Natural killer cell treated with Interleukin-12 subunit alpha and Interleukin-12 subunit beta and Interleukin-15 and Interleukin-18, amount 100 ng/mL, for 72 hours (primary cell): ENCODE data around the gene TRIM39. TPM values are rescaled to one million over a fixed set of nuclear protein-coding genes. Genes with fewer than 3 reads are reported as not detected.

ENCODE experiments used
- ATAC-seq, 2 donors: fragments of 150-1000 bp; cut with Tn5 transposase in 1 of 2; sonication (Bioruptor Pico), chemical (Tn5 transposase) in 1 of 2; 2 replicates each; pipeline ENCODE4 v1.10.0; 2021
- DNase-seq: peaks from one replicate; pipeline ENCODE4 v3.0.0; 2022; ENCODE audit warnings: low spot score
- H3K27ac Mint-ChIP-seq, 2 donors: 1 replicate in 1 of 2; 2 replicates in 1 of 2; pipeline ENCODE4 v1.8.0; 2022; ENCODE audit warnings: mixed read lengths in 2 of 2, mild to moderate bottlenecking in 1 of 2, moderate library complexity in 1 of 2
- H3K27me3 Mint-ChIP-seq, 2 donors: 1 replicate in 1 of 2; 2 replicates in 1 of 2; pipeline ENCODE4 v1.8.0; 2022; ENCODE audit warnings: mixed read lengths in 2 of 2
- H3K36me3 Mint-ChIP-seq: one replicate; pipeline ENCODE4 v1.8.0; 2022; ENCODE audit warnings: mixed read lengths
- H3K4me1 Mint-ChIP-seq, 2 donors: 1 replicate in 1 of 2; 2 replicates in 1 of 2; pipeline ENCODE4 v1.8.0; 2022; ENCODE audit warnings: low read depth in 2 of 2, mixed read lengths in 2 of 2, mild to moderate bottlenecking in 1 of 2
- H3K4me3 Mint-ChIP-seq: one replicate; pipeline ENCODE4 v1.8.0; 2022; ENCODE audit warnings: mixed read lengths
- H3K9me3 Mint-ChIP-seq: 2 replicates; pipeline ENCODE4 v1.8.0; 2022; ENCODE audit warnings: mixed read lengths
- total RNA-seq, 2 donors: library from RNA; stranded (reverse); gene quantifications; one replicate each; pipeline ENCODE4 v1.2.3, GENCODE V29; 2022

Gene TRIM39
- total RNA-seq, 2 donors from 2014 or later = 16.6 to 21.4 TPM

DNA sequence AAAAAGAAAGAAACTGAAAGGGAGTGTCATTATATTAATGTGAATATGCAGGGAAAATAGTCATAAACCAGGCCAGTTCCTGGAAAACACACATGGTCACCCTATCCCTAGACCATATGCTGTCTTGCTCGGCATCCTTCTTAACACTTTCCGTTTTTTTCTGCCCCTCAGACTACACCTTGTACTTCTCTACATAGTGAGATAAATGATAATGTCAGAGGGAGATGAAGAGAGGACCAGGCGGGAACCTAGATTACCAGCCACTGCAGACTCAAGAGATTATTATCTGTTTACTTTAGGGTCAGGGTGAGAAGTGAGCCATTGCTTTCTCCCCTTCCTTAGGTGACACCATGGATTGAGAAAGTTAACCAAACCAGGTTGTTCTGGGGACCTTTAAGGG is 14.5 kb downstream of the TRIM39 start:
- Mint-ChIP-seq H3K27me3 (no peaks in the 10 kb centered on the region), H3K9me3 (no peaks in the 10 kb centered on the region), H3K4me1 (peaks cover 14 to 15% of the 10 kb centered on the region in 2 donors), H3K27ac (no peak overlapping the region), H3K4me3 (no peak overlapping the region), H3K36me3 (peaks cover 6% of the 10 kb centered on the region)
- no peak for ATAC-seq
- DNase-seq = no peak

DNA sequence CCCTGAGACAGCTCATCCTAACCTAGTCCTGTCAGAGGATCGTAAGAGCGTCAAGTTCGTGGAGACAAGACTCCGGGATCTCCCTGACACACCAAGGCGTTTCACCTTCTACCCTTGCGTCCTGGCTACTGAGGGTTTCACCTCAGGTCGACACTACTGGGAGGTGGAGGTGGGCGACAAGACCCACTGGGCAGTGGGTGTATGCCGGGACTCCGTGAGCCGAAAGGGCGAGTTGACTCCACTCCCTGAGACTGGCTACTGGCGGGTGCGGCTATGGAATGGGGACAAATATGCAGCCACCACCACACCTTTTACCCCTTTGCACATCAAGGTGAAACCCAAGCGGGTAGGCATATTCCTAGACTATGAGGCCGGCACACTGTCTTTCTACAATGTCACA is 15.0 kb downstream of the TRIM39 start:
- H3K36me3 Mint-ChIP-seq = peaks cover 2% of the 10 kb centered on the region
- no peak for ATAC-seq
- no peak overlapping the region for H3K27ac Mint-ChIP-seq
- H3K4me1 Mint-ChIP-seq = peaks cover 15 to 16% of the 10 kb centered on the region in 2 donors
- H3K4me3 Mint-ChIP-seq = no peak overlapping the region
- DNase-seq = no peak
- no peaks in the 10 kb centered on the region for H3K9me3 Mint-ChIP-seq
- no peaks in the 10 kb centered on the region for H3K27me3 Mint-ChIP-seq

DNA sequence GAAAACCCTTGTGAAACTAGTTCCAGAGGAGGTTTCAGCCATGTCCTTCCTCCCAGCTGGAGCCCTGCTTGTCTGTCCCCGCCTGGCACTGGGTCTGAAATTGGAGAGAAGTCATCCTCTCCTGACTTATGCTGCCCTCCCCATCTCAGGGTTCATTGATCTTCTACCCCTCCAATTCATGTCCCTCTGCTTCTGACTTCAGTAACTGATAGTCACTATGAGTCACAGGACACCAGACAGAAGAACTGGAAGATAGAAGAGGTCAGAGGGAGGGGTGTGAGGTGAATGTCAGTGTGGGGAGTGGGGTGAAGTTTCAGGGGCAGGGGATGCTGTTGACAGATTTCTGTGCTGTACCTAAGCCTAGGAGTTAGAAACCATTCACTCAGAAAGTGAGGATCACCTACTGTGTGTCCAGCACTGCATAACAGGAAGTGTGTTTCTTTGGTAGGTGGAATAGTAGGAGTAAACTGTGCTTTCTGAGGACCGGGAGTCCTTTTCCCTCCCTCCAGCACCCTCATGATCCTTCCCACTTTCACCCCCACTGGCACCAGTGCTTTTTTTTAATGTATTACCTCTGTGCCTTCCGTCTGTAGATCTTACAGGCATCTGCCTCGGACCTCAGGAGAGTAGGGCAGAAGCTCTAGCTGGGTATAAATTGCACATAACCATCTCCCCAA is 17.6 kb downstream of the TRIM39 start:
- DNase-seq = no peak
- H3K27ac Mint-ChIP-seq = peak overlapping the region; percentile 10 to 37
- H3K9me3 Mint-ChIP-seq = no peaks in the 10 kb centered on the region
- H3K4me3 Mint-ChIP-seq = peak overlapping the region; percentile 82
- H3K4me1 Mint-ChIP-seq = peaks cover 16 to 23% of the 10 kb centered on the region in 2 donors
- no peak for ATAC-seq
- peaks cover 4% of the 10 kb centered on the region for H3K36me3 Mint-ChIP-seq
- peaks cover 0 to 2% of the 10 kb centered on the region in 2 donors for H3K27me3 Mint-ChIP-seq

DNA sequence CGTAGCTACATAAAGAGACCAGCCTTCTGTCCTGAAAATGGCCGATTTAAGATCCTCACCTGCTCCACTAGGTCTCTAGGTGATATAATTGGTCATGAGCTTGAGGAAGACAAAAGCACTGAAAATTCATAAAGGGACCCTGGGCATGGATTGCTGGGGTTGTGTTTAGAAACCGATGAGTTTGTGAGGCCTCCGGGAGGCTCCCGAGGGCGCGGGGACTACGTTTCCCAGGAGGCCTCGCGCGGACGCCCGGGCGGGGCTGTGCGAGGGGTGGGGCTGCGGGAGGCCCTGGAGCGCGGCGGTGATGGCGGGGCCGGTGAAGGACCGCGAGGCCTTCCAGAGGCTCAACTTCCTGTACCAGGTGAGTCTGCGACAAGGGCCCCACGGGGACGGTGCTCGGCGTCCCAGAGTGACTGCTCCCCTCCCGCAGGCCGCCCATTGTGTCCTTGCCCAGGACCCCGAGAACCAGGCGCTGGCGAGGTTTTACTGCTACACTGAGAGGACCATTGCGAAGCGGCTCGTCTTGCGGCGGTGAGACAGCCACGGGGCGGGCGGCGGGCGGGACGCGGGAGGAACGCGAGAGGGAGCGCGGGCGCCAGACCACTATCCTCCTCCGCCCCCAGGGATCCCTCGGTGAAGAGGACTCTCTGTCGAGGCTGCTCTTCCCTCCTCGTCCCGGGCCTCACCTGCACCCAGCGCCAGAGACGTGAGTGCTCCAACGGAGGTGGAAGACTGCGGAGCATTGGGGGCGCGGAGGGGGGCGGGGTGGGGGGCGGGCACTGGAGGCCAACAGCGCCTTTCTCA is 18.3 kb downstream of the TRIM39 start, which contains the start of gene RPP21:
Gene RPP21 (plus strand): TSS at position 289 of the 804 bp plus-strand sequence. CDS start 16 bp downstream, at position 305.
- peak; percentile 99 for ATAC-seq
- Mint-ChIP-seq H3K27ac (peak within 1 kb of the TSS; percentile 10 to 37), H3K4me3 (peak within 1 kb of the TSS; percentile 82), H3K4me1 (peaks cover 16 to 26% of the 10 kb centered on the region in 2 donors), H3K9me3 (no peaks in the 10 kb centered on the region), H3K36me3 (peaks cover 4% of the 10 kb centered on the region), H3K27me3 (peaks cover 0 to 5% of the 10 kb centered on the region in 2 donors)
- DNase-seq = peak; percentile 91

DNA sequence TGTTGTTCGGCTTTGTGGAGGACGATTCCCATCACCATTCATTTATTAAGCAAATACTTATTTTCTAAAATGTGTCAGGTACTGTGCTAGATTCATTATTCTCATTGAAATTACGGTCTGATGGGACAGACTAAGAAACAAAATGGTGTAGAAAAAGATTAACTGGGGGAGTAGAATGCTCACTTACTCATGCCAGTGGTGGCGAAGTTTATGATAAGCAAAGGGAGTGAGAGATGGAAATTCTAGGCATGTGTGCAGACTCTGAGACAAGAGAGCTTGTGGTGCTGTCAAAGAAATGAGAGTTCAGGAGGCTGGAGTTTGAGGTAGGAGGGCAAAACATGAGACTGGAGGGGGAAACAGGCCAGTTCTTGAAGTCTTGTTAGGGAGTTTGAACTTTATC is 19.1 kb downstream of the TRIM39 start:
- Mint-ChIP-seq H3K36me3 (peaks cover 4% of the 10 kb centered on the region), H3K4me1 (peaks cover 16 to 34% of the 10 kb centered on the region in 2 donors), H3K9me3 (no peaks in the 10 kb centered on the region), H3K27ac (peak overlapping the region; percentile 10 to 37), H3K4me3 (peak overlapping the region; percentile 82), H3K27me3 (peaks cover 0 to 10% of the 10 kb centered on the region in 2 donors)
- no peak for ATAC-seq
- no peak for DNase-seq

DNA sequence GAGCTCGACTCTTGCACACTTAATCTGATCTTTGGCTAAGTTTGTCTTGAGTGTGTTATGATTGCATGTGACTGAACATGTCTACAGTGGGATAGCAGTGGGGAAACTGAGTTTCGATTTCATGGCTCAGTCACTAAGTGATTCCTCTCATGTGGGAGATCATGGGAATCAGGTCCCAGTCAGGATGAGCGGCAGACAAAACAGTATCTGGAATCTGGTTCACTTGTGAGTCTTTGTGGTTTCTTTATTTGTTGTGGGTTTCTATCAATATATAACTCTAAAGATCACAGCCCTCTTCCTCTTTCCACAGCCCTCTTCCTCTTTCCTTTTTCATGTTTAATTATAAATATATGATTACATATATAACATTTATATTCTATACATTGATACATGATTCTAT is 22.2 kb downstream of the TRIM39 start:
- no peak overlapping the region for H3K27ac Mint-ChIP-seq

DNA sequence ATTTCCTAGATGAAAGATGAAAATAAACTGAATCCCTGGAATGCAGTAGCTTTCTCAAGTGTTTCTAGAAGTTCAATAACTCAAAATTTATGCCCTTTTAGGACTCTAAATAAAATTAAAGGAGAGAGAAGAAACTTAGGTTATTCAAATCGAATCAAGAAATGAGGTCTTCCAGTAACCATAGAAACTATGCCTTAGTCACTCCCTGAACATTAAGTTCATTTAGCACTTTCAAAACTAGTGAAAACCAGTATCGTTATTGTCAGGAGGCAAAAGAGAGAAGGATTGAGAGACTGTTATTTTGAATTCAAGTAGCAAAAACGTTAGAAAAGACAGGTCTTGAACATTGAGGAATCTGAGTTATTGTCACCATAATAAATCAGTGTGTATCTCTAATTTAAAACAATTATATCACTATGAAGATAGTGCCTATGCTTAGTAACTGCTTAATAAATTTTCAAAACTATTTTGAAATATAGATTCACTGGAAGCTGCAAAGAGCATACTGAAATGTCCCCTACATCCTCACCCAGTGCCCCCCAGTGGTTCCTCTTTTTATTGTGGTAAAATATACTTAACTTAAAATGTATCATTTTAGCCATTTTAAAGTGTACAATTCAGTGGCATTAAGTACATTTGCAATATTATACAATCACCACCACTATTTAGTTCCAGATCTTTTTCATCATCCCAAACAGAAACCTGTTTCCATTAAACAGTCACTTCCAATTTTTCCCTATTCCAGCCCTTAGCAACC is 22.9 kb downstream of the TRIM39 start:
- ATAC-seq = no peak
- H3K4me3 Mint-ChIP-seq = no peak overlapping the region
- H3K27ac Mint-ChIP-seq = no peak overlapping the region
- H3K9me3 Mint-ChIP-seq = no peaks in the 10 kb centered on the region
- peaks cover 4% of the 10 kb centered on the region for H3K36me3 Mint-ChIP-seq
- DNase-seq = no peak
- peaks cover 12 to 32% of the 10 kb centered on the region in 2 donors for H3K4me1 Mint-ChIP-seq
- peaks cover 10 to 29% of the 10 kb centered on the region in 2 donors for H3K27me3 Mint-ChIP-seq

More for the DNA sequence above, 22.2 kb downstream of the TRIM39 start:
- Mint-ChIP-seq H3K36me3 (peaks cover 4% of the 10 kb centered on the region), H3K4me1 (peaks cover 16 to 38% of the 10 kb centered on the region in 2 donors), H3K4me3 (no peak overlapping the region), H3K27me3 (peaks cover 10 to 29% of the 10 kb centered on the region in 2 donors), H3K9me3 (no peaks in the 10 kb centered on the region)
- no peak for ATAC-seq
- DNase-seq = no peak

DNA sequence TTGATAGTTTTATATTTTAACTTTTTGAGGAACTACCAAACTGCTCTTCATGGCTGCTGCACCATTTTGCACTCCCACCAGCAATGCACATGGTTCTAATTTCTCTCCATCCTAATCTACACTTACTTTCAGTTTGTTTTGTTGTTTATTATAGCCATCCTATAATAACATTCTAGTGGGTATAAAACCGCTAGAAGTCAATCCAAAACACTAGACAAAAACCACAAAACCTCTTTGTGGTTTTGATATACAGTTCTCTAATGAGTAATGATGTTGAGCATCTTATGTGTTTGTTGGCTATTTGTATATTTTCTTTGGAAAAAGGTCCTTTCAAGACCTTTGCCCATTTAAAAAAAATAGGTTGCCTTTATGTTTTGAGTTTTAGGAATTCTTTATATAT is 23.8 kb downstream of the TRIM39 start:
- Mint-ChIP-seq H3K9me3 (no peaks in the 10 kb centered on the region), H3K27me3 (peaks cover 10 to 29% of the 10 kb centered on the region in 2 donors)
- ATAC-seq = peak in 1 of 2 donors; percentile 59

DNA sequence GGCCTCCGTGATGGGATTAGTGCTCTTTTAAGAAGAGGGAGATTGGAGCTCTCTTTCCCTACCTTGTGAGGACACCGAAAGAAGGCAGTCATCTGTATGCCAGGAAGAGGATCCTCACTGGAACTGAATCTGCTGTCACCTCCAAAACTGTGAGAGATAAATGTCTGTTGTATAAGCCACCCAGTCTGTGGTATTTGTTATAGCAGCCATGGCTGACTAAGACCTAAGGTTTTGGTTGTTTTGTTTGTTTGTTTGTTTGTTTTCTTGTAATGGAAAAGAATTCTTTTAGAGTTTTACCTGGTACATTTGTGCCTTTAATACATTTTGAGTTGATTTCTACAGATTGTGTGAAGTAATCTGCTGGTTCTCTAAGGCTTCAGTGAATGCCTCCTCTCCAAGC is 25.8 kb downstream of the TRIM39 start:
- Mint-ChIP-seq H3K4me3 (no peak overlapping the region), H3K27me3 (peaks cover 14 to 31% of the 10 kb centered on the region in 2 donors), H3K36me3 (no peaks in the 10 kb centered on the region), H3K27ac (no peak overlapping the region), H3K9me3 (no peaks in the 10 kb centered on the region), H3K4me1 (peaks cover 1 to 23% of the 10 kb centered on the region in 2 donors)
- ATAC-seq (no peak), DNase-seq (no peak)

More for the DNA sequence above, 23.8 kb downstream of the TRIM39 start:
- H3K4me3 Mint-ChIP-seq = peak overlapping the region; percentile 5
- H3K36me3 Mint-ChIP-seq = peaks cover 4% of the 10 kb centered on the region
- no peak for DNase-seq
- peaks cover 9 to 29% of the 10 kb centered on the region in 2 donors for H3K4me1 Mint-ChIP-seq
- H3K27ac Mint-ChIP-seq = no peak overlapping the region

DNA sequence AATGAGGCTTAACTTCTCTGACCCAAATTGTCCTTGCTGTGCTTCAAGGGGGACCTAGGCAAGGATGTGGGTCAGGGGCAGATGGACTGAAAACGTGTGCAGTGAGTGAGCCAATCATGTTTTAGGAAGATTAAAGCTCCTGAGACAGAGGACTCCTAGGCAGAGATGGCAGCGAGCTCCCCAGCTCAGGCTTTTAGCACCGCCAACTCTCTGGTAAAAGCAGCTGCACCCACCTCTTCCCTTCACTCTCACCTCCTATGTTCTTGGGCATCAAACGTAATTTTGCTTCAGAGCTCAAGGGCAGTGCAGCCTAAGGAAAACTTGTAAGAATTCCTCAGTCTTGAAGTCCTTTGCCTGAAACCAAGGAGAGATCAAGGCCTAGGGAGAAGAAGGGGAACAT is 28.6 kb downstream of the TRIM39 start:
- Mint-ChIP-seq H3K36me3 (no peaks in the 10 kb centered on the region), H3K4me3 (no peak overlapping the region), H3K4me1 (peaks cover 8 to 18% of the 10 kb centered on the region in 2 donors), H3K27me3 (peaks cover 32 to 39% of the 10 kb centered on the region in 2 donors), H3K9me3 (no peaks in the 10 kb centered on the region), H3K27ac (no peak overlapping the region)
- ATAC-seq (no peak), DNase-seq (no peak)

DNA sequence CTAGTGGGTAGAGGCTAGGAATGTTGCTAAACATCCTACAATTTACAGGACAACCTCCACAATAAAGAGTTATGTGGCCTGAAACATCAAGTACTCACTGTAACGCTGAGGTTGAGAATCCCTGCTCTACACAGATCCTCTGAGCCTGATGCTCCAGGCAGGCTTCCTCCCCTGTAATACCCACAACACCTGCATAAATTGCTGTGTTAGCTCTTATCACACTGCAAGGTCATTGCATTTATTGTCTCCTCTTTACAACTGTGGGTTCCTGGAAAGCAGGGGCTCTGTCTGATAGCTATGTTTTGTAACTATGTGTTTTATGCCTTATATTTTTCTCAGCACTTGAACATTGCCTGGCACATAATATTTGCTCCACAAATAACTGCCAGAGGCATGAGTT is 29.8 kb downstream of the TRIM39 start:
- peaks cover 39 to 44% of the 10 kb centered on the region in 2 donors for H3K27me3 Mint-ChIP-seq
- H3K4me1 Mint-ChIP-seq = peaks cover 8 to 9% of the 10 kb centered on the region in 2 donors
- no peak overlapping the region for H3K27ac Mint-ChIP-seq
- DNase-seq = no peak
- no peak for ATAC-seq
- no peaks in the 10 kb centered on the region for H3K9me3 Mint-ChIP-seq
- H3K4me3 Mint-ChIP-seq = no peak overlapping the region
- H3K36me3 Mint-ChIP-seq = no peaks in the 10 kb centered on the region

DNA sequence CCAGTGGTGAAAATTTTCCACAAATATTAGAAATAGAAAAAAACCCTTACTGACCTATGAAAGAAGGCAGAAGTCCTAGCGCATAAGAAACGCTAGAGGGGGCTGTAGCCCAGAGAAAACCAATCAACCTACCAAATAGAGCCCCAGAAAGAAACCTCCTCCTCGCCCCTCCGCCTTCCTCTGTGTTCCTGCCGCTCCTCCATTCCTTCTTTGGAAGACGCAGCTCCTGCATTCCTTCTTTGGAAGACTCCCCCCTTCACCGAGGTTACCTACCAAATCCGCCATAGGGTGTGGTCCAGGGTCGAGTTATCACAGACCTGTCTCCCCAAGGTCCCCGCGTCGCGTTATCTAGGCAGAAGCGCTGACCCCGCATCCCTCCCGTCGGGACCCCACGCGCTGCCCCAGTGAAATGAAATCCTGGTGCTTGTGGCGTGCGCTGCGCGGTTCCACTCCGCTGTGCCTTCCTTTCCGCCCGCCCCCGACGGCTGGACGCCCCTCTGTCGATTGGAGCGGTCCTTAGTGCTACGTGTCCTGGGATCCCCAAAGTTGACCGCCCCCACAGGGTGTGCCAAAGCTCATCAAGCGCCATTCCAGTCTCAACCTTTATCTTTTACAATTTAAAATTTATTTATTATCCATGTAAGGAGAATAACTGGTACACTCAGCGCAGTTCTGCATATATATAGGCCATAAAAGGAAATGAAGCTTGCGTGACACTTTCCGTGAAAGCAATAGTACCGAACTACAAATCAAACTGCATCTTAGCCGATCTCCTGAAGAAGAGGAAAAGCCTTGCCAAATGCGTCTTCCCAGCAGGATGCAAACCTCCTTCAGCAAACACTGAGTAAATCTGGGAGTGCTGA is 31.2 kb downstream of the TRIM39 start:
- H3K36me3 Mint-ChIP-seq = no peaks in the 10 kb centered on the region

DNA sequence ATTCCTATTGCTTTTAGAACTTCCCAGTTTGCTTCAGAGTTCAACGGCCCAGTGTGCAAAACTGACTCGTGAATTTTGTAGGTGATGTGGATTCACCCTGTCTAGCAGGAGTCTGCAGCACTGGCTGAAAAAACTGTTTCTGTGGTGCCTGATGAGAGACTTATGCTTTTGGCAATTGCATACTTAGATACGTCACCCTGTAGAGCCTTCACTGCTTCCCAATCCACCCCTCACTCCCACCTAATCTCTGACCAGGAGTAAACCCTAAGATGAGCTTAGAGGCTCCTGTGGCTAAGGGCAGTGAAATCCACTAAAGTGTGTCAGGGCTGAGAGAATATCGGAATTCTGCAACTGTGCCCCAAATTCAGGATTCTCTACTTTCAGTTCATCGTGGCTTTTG is 32.5 kb downstream of the TRIM39 start:
- Mint-ChIP-seq H3K27ac (no peak overlapping the region), H3K4me1 (peaks cover 8 to 9% of the 10 kb centered on the region in 2 donors), H3K9me3 (no peaks in the 10 kb centered on the region), H3K36me3 (no peaks in the 10 kb centered on the region), H3K27me3 (peaks cover 32 to 44% of the 10 kb centered on the region in 2 donors), H3K4me3 (no peak overlapping the region)
- DNase-seq (no peak), ATAC-seq (no peak)

More for the DNA sequence above, 31.2 kb downstream of the TRIM39 start:
- no peak overlapping the region for H3K27ac Mint-ChIP-seq
- no peak for DNase-seq
- H3K9me3 Mint-ChIP-seq = no peaks in the 10 kb centered on the region
- H3K27me3 Mint-ChIP-seq = peaks cover 40 to 51% of the 10 kb centered on the region in 2 donors
- H3K4me3 Mint-ChIP-seq = peak overlapping the region; percentile 86
- peak; percentile 66 to 73 for ATAC-seq
- H3K4me1 Mint-ChIP-seq = peaks cover 8 to 9% of the 10 kb centered on the region in 2 donors
